ENCODE data around the gene TTC7B.

Gene TTC7B

DNA sequence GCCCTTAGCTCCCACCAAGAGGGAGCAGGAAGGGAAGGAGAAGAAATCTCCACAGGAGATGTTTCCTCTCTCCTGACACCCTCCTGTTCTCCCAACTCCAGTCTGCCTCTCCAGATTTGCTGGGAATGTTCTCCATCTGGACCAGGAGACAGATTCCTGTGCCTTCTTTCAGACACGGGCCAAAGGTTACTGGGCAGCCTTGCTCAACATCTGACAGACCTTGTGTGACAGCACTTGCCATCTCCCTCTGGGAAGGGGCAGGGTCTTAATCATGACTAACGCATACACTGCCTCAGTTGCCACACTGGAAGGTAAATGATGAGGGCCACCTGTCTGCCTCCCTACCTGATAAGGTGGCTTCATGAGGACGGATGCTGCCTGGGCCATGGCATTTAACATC, 2.5 kb upstream of the TTC7B start:
- TF ChIP-seq, protein P1, sequence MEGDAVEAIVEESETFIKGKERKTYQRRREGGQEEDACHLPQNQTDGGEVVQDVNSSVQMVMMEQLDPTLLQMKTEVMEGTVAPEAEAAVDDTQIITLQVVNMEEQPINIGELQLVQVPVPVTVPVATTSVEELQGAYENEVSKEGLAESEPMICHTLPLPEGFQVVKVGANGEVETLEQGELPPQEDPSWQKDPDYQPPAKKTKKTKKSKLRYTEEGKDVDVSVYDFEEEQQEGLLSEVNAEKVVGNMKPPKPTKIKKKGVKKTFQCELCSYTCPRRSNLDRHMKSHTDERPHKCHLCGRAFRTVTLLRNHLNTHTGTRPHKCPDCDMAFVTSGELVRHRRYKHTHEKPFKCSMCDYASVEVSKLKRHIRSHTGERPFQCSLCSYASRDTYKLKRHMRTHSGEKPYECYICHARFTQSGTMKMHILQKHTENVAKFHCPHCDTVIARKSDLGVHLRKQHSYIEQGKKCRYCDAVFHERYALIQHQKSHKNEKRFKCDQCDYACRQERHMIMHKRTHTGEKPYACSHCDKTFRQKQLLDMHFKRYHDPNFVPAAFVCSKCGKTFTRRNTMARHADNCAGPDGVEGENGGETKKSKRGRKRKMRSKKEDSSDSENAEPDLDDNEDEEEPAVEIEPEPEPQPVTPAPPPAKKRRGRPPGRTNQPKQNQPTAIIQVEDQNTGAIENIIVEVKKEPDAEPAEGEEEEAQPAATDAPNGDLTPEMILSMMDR (IDR thresholded peaks at IDR 0.05; ENCODE audit: low read depth, low read length, missing control alignments) = no peak

DNA sequence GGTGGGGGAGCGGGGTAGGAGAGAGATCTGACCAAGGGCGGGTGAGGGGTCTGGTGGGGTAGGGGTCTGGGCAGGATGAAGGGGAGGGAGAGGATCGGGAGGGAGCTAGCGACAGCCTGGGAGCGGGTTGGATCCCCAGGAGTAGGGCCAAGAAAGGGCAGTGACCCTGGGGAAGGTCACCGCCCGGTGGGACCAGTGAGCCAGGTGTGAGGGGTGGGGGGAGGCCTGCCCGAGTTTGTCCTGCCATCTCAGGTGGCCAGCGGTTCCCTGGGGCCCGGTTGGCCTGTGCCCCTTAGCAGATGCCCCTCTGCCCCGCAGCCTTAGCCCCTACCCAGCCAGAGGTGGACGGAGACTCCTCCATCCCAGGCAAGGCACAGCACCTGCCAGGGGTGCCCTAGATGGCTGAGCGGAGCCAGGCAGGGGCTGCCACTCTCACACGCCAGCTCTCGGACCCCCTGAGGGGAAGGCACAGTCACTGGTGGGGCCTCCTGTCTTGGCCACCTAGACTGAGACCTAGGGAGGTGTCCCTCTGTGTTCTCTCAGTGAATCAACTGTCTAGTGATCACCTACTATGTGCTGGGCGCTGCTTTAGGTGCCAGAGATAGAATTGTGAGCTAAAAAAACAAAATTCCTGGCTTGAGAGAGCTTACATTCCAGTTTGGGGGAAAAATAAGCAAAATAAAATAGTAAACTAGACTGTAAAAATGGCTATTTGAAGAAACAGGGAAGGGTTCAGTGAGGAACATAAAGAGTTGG, 629 bp upstream of the TTC7B start:
- no peak for DNase-seq (ENCODE audit: low read depth)
- H3K4me3 ChIP-seq (ENCODE audit: low read depth, low read length) = no peak overlapping the region
- in situ Hi-C loops (cut with HindIII; ENCODE audit: low sequenced_read_pairs) = no loop called here
- TF ChIP-seq, protein P1 (IDR thresholded peaks at IDR 0.05; ENCODE audit: low read depth, low read length, missing control alignments) = no peak

More for the DNA sequence above, 2.5 kb upstream of the TTC7B start:
- in situ Hi-C loops (cut with HindIII; ENCODE audit: low sequenced_read_pairs) = no loop called here
- DNase-seq (ENCODE audit: low read depth) = no peak
- H3K4me3 ChIP-seq (ENCODE audit: low read depth, low read length) = no peak overlapping the region

DNA sequence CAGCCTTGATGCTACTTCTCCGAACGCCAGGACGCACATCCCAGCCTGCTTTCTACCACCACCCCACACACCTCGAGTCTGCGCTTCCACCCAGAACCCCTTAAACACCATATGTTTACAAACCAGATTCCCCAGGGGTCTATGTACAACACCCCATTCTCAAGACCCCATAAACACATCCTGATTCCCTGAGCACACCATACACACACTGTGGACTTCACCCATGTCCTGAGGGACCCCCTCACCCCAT, 733 bp downstream of the TTC7B start:
- in situ Hi-C loops (cut with HindIII; ENCODE audit: low sequenced_read_pairs) = no loop called here
- H3K4me3 ChIP-seq (ENCODE audit: low read depth, low read length) = peak overlapping the region; percentile 63
- no peak for DNase-seq (ENCODE audit: low read depth)

DNA sequence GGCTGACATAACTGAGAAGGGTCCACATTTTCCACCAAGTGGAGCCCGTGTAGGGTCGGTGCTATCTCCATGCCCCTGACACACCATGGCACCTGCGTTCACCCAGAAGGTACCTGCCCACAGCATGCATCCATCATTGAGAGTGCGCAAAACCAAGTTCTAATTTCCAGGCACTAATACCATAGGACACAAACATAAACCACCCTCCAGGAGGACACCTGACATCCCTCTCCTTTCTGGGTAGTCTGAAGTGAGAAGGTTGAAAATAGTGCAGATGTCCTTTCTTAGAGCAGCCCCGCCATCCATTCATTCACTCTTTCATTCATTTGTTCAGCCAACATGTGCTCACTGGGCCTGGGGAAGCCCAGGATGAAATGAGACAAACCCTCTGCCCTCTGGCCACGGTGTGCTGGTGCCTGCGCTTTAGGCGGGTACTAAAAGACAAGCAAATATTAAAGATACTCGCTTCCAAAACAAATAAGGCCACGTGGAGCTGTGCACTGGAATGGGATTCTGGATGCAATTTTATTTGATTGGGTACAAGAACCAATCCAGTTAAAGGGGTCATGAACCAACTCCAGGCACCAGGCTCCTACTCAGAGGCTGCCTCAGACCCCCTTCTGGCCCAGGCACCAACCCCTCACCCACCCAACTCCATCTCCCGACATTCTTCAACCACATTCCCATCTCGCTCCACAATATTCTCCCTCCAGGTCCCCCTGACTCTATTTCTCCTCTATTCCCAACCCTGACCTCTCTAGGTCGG, 1.2 kb downstream of the TTC7B start:
- DNase-seq (ENCODE audit: low read depth) = no peak
- in situ Hi-C loops (cut with HindIII; ENCODE audit: low sequenced_read_pairs) = no loop called here
- H3K4me3 ChIP-seq (ENCODE audit: low read depth, low read length) = peak overlapping the region; percentile 63
- TF ChIP-seq, protein P1 (IDR thresholded peaks at IDR 0.05; ENCODE audit: low read depth, low read length, missing control alignments) = no peak

More for the DNA sequence above, 733 bp downstream of the TTC7B start:
- TF ChIP-seq, protein P1 (IDR thresholded peaks at IDR 0.05; ENCODE audit: low read depth, low read length, missing control alignments) = no peak

DNA sequence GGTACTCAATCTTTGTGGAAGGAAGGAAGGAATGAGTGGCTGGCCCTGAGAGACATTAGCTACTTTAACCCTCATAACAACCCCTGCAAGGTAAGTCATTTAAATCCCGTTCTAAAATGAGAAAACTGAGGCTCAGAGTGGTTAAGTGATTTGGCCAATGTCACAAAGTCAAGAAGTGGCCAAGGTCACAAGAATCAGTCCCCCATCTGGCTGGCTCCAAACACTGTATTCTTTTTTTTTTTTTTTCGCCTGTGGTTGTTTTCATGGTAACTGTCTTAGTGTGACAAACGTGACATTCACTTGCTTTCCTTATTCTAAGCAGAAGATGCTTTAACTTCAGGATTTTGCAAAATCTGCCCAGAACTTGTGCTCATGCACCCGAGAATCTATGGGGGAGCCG, 2.8 kb downstream of the TTC7B start:
- TF ChIP-seq, protein P1 (IDR thresholded peaks at IDR 0.05; ENCODE audit: low read depth, low read length, missing control alignments) = no peak
- H3K4me3 ChIP-seq (ENCODE audit: low read depth, low read length) = no peak overlapping the region
- in situ Hi-C loops (cut with HindIII; ENCODE audit: low sequenced_read_pairs) = no loop called here
- DNase-seq (ENCODE audit: low read depth) = no peak

DNA sequence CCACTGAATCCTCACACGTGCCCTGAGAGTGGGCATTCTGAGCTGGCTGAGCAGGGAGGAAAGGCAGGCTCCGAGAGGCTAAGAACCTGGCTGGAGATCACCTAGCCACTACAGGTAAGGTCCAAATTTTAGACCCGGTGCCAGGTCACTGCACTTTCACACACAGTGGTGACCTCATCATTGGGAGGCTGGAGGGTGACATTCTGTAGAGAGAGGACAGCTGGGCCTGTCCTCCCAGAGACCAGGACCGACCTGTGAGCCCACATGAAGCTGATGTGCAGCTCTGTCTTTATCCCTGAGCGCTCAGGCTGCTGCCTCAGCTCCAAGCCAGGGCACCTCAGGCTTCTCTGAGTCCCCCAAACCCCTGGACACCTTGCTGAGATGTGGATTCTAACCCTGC, 4.1 kb downstream of the TTC7B start:
- no peak for DNase-seq (ENCODE audit: low read depth)
- in situ Hi-C loops (cut with HindIII; ENCODE audit: low sequenced_read_pairs) = no loop called here
- H3K4me3 ChIP-seq (ENCODE audit: low read depth, low read length) = no peak overlapping the region
- TF ChIP-seq, protein P1 (IDR thresholded peaks at IDR 0.05; ENCODE audit: low read depth, low read length, missing control alignments) = no peak
